IPS-15b (cell line): Measurements from ENCODE around the gene EHD1.
A peak's percentile ranks its signal among the peaks of the same experiment; 100 is the strongest.

Source experiments
- H3K27me3 ChIP-seq: one replicate; pipeline ENCODE4 v1.6.1; 2013; ENCODE audit warnings: low read length; ENCODE audit not compliant: control insufficient read depth, insufficient read depth
- H3K36me3 ChIP-seq: one replicate; pipeline ENCODE4 v1.6.1; 2013; ENCODE audit warnings: low read length; ENCODE audit not compliant: control insufficient read depth, insufficient read depth
- H3K4me1 ChIP-seq: one replicate; pipeline ENCODE4 v1.6.1; 2013; ENCODE audit warnings: mild to moderate bottlenecking, low read length; ENCODE audit not compliant: control insufficient read depth, insufficient read depth
- H3K4me3 ChIP-seq: one replicate; pipeline ENCODE4 v1.5.1; 2013; ENCODE audit warnings: low read depth, low read length
- H3K9ac ChIP-seq: one replicate; pipeline ENCODE4 v1.6.1; 2013; ENCODE audit warnings: low read depth, mild to moderate bottlenecking, low read length
- H3K9me3 ChIP-seq: one replicate; pipeline ENCODE4 v1.6.1; 2013; ENCODE audit warnings: mild to moderate bottlenecking, low read length; ENCODE audit not compliant: control insufficient read depth, insufficient read depth

The EHD1 gene

DNA sequence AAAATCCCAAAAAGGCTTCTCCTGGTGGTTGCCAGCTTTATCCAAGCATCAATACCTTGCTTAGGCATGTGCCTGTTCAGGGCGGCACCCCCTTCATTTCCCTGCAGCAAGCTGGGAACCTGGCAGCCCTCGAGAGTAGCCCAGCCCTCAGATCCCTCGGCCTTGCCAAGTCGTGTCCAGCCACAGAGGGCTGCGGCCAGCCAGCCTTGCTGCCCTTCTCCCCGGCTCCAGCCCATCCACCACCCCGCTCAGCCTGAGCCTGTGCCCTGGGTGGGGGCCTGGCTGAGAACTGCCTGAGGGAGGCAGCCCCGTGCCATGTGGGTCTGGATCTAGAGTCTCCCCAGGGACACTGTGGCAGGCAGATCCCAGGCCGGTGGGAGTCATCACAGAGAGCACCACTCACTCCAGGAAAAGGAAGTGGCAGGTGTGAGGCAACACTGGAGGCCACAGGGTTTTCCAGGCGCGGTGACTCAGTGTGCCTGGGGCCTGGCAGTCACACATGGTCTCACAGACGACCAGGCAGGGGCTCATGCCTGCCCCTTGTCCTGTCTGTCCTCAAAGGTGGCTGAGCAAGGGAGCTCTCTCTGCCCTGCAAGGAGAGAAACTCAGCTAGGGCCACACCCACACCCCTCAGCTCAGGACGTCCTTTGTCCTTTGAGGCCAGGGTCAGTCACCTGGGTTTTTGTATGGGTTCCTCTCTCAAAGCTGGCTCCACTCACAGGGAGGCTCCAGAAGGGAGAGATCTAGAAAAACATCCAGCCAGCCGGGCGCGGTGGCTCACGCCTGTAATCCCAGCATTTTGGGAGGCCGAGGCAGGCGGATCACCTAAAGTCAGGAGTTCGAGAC lies 21.8 kb downstream of the EHD1 start:
- Histone ChIP-seq H3K9ac (peak overlapping the region; percentile 12), H3K4me3 (no peak overlapping the region), H3K27me3 (no peaks in the 10 kb centered on the region), H3K36me3 (peaks cover 14% of the 10 kb centered on the region), H3K9me3 (no peaks in the 10 kb centered on the region), H3K4me1 (peaks cover 1% of the 10 kb centered on the region)

DNA sequence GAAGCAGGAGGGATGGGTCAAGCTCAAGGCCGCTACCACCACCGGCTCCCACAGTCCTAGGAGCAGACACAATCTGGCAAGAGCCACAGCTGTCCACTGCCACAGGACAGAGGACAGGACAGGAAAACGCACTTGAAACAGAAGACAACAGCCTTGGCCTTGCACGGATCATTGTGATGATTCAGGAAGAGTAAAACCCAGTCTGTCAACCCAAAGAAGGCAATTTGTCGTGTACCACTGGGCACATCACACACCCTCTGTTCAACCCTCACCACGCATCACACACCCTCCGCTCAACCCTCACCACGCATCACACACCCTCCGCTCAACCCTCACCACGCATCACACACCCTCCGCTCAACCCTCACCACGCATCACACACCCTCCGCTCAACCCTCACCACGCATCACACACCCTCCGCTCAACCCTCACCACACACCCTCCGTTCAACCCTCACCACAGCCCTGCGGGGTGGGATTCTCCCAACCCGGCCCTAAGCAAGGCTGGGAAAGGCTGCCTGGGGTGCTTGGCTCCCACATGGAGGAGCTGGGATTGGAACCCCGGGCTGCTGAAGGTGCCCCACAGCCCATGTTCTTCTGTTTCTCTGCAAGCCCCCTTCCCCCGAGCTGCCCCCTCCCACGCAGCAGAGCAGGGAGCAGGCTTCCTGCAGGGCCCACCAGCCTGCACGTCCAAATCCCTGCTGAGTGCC lies 22.7 kb downstream of the EHD1 start:
- no peak overlapping the region for H3K9ac ChIP-seq
- H3K27me3 ChIP-seq: no peaks in the 10 kb centered on the region
- H3K9me3 ChIP-seq: no peaks in the 10 kb centered on the region
- H3K4me1 ChIP-seq: peaks cover 4% of the 10 kb centered on the region
- H3K4me3 ChIP-seq: no peak overlapping the region
- peaks cover 14% of the 10 kb centered on the region for H3K36me3 ChIP-seq

DNA sequence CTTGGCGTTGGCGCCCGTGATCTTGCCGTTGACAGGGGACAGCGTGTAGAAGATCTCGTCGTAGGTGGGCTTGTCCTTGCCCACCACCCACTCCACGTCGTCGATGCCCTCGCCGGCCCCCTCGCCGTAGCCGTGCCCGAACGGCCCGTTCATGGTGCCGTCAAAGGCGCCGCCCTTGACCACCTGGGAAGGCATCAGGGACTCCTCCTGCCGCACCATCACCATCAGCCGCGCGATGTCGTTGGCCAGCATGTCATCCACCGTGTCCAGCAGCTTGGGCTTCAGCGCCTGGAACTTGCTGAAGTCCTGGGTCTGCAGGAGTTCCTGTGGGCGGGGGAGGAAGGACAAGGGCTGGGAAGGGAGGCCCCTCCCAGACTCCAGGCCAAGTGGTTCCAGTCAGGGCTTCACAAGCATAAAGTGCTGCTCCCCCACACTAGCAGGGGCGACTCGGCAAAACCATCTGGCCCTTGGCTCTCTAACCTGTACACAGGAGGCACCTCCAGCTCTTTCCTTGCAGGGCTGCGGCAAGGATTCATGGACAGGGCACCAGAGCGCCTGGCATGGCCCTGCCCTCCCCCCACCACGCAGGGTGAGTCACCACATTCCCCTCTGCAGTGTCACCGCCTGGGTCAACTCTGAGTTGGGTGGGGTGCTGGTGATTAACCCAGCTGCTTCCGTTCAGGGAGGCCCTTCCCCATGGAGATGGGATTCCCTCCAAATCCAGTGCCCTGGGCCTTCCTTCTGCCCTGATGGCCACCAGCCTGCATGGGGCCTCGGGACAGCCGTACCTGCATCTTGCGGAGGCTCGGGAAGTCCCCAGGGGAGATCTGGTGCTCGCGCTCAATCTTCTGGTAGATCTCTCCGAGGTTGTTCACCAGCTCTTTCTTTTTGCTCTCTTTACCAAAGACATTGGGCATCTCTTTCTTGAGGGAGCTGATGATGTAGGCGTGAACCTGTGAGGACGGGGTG lies 23.6 kb downstream of the EHD1 start:
- H3K9me3 ChIP-seq: no peaks in the 10 kb centered on the region
- no peak overlapping the region for H3K4me3 ChIP-seq
- peaks cover 4% of the 10 kb centered on the region for H3K4me1 ChIP-seq
- H3K36me3 ChIP-seq: peaks cover 14% of the 10 kb centered on the region
- H3K27me3 ChIP-seq: no peaks in the 10 kb centered on the region
- no peak overlapping the region for H3K9ac ChIP-seq

DNA sequence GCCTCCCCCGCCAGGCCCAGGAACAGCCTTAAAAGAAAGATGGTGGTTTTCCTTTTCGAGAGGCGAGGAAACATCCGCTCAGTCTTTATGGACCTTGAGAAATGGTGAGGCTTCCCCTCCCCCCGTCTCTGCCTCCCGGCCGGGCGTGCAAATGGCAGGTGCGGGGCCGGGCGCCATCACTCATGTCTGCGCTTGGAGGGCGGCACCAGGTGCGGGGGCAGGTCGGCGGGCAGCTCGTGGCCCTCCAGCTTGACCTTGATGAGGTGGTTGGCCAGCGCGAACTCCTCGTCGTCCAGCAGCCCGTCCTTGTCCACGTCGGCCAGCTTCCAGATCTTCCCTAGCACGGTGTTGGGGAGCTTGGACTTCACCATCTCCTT lies 24.3 kb downstream of the EHD1 start:
- peaks cover 4% of the 10 kb centered on the region for H3K4me1 ChIP-seq
- no peak overlapping the region for H3K9ac ChIP-seq
- H3K9me3 ChIP-seq: no peaks in the 10 kb centered on the region
- H3K27me3 ChIP-seq: no peaks in the 10 kb centered on the region
- H3K36me3 ChIP-seq: peaks cover 14% of the 10 kb centered on the region
- no peak overlapping the region for H3K4me3 ChIP-seq

DNA sequence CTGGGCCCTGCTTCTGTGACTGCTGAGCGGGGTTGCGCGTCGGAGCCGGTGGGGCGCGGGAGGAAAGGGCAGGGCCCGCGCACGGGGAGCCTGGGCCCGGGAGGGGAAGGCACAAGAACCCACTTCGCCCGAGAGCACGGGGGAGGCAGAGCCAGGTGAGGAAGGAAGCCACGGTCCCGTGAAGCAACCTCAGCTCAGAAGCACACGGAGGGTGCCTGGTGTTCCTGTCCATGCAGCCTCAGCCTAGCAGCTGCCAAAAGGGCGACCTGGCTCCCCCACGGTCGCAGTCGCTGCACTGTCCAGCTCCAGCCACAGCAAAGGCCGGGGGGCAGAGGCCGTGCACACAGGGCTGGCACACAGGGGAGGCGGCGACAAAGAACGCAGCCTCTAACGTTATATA lies 24.7 kb downstream of the EHD1 start:
- Histone ChIP-seq H3K27me3 (no peaks in the 10 kb centered on the region), H3K4me3 (no peak overlapping the region), H3K36me3 (peaks cover 14% of the 10 kb centered on the region), H3K4me1 (peaks cover 4% of the 10 kb centered on the region), H3K9ac (no peak overlapping the region), H3K9me3 (no peaks in the 10 kb centered on the region)

DNA sequence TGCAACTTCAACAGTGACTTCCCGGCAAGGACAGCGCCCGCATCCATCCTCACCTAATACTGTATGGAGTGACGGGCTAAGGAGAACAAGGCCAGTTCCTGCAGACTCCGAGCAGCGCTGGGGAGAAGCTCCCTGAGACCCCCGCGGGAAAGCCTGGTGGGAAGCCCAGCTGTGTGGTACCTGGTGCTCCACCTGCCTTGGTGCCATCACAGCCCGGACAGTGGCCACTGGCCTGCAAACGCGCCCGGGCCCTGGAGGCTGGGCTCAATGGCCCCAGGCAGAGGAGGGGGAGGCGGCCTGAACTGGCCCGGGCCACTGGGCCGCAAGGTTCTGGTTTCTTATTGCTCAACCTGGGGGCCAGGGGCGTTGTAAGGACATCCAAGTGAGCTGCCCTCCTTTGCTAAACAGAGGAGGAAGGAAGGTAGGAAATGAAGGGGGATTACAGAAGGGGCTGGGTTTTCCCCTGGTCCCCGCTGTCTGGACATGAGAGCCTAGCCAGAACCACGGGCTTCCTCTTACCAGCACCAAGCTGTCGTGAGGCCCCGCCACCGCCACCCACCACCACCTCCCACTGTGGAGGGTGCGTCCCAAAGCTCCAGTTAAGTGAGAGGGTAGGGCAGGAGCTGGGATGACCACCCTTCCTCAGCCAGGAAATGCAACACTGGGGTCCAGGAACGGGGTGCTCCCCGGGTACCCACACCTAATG lies 25.5 kb downstream of the EHD1 start:
- Histone ChIP-seq H3K9ac (no peak overlapping the region), H3K4me1 (peaks cover 4% of the 10 kb centered on the region)

DNA sequence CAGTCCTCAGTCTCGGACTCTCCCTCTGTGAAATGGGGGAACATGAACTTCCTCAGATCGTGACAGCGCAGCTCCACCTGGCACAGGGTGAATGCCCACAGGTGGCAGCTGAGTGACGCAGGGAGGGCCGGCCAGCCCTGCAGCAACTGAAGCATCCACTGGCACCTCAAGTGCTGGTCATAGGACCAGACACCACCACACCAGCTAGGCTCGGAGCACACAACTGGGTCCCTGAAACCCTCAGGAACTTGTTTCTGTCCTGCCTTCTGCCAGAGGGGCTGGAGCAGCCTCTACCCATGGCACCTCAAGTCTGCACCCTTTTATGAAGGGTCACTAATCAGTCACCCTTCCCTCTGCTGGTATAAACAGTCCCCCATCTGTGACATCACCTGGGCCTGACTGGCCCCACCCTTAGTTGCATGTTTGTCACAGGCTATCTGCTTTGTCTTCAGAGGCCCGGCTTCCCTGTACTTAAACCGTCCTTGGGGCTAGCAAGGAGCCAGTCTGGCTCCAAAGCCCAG lies 26.5 kb downstream of the EHD1 start:
- no peak overlapping the region for H3K4me3 ChIP-seq
- H3K9ac ChIP-seq: no peak overlapping the region
- peaks cover 5% of the 10 kb centered on the region for H3K4me1 ChIP-seq
- no peaks in the 10 kb centered on the region for H3K27me3 ChIP-seq
- H3K9me3 ChIP-seq: no peaks in the 10 kb centered on the region
- peaks cover 14% of the 10 kb centered on the region for H3K36me3 ChIP-seq

More for the DNA sequence above, 25.5 kb downstream of the EHD1 start:
- no peak overlapping the region for H3K4me3 ChIP-seq
- H3K27me3 ChIP-seq: no peaks in the 10 kb centered on the region
- H3K36me3 ChIP-seq: peaks cover 14% of the 10 kb centered on the region
- no peaks in the 10 kb centered on the region for H3K9me3 ChIP-seq

DNA sequence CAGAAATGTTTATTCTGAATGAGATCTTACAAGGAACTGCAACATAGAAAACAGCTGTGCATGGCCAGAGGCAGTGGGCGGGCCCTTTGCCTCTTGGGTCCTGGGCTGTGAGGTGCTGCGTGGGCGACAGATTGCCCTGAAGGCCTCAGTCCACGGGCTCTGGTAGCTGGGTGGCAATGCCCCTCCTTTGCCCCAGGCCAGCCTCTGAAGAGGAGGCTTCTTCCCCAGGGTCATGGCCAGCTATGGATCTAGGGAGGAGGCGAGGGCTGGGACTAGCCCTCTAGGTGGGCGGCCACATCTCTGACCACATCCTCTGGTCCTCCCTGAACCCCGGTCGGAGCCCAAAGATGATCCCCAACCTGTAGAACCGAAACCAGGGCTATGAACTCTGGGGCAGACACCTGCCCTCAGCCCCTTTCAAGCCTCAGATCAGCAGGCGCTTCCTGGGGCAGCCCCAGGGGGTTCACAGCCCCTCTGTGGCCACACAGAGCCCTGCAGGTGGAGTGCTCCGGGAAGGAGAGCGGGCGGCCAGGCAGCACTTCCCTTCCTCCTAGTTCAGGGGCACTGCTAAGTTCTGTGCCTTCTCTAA lies 27.3 kb downstream of the EHD1 start:
- H3K9me3 ChIP-seq: no peaks in the 10 kb centered on the region
- H3K36me3 ChIP-seq: peaks cover 9% of the 10 kb centered on the region
- H3K4me3 ChIP-seq: no peak overlapping the region
- no peak overlapping the region for H3K9ac ChIP-seq
- peaks cover 7% of the 10 kb centered on the region for H3K4me1 ChIP-seq
- H3K27me3 ChIP-seq: no peaks in the 10 kb centered on the region

DNA sequence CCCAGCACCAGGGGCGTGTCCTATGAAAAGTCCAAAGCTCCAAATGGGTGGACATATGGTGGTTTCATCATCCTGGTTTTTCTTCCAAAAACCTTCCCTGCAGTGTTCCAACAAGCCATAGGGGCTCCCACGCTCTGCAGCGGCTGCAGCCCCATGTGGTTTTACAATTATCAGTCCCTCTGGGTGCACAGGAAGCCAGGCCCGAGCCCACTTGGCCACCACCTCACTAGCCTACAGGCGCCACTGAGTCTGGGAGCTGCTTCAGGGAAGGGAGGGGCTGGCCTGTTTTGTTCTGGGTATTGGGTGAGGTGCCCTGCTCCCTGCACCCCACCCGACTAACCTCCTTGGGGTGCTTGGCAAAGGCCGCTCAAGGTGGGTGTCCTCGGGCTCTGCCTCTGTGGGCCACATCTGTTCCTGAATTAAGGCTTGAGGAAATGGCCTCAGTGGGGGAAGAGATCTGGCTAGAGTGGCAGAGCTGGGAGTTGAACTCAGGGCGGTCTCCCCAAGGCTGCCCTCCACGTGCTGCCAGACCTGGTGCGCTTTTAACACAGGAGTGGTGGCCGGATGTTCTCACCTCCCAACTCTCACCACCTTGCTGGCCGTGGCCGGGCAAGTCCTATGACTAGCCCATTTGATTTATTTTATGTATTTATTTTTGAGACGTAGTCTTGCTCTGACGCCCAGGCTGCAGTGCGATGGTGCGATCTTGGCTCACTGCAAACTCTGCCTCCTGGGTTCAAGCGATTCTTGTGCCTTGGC lies 28.6 kb downstream of the EHD1 start:
- Histone ChIP-seq H3K36me3 (peaks cover 9% of the 10 kb centered on the region), H3K9ac (no peak overlapping the region), H3K4me3 (no peak overlapping the region), H3K9me3 (no peaks in the 10 kb centered on the region), H3K4me1 (peaks cover 7% of the 10 kb centered on the region), H3K27me3 (no peaks in the 10 kb centered on the region)

DNA sequence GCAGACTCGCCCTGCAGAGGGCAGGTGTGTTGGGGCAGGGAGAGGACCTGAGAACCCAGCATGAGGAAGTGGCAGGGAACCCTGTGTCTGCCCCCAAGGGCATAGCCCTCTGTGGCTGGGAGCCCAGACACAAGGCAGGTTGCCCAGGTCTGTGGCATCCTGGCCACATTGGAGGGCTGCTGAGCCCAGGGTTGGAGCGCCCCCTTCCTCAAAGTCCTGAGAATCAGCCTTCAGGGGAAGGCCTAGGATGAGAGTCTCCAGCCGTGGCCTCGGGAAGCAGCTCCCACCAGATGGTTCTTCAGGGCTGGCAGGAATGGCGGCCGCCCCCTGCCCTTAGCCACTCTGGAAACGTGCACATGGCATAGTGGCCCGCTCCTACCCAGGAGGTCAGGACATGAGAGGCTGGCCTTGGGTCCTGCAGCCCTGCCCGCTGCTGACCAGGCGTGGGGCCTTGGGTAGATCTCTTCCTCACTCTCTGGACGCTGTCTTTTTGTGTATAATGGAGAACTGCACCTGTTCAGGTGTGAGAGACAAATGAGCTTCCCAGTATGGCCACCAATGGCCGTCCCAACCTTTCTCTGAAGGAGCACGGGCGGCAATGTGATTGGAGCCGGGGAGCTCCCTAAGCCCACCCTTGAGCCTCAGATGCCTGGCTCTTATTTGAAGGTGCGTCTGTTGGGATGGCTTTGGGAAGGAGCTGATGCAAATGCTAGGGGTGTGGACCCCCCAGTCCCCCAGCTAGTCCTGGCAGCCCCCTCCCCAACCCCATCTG lies 29.4 kb downstream of the EHD1 start:
- H3K9ac ChIP-seq: no peak overlapping the region
- peaks cover 7% of the 10 kb centered on the region for H3K4me1 ChIP-seq
- peaks cover 4% of the 10 kb centered on the region for H3K36me3 ChIP-seq
- no peaks in the 10 kb centered on the region for H3K27me3 ChIP-seq
- no peaks in the 10 kb centered on the region for H3K9me3 ChIP-seq
- no peak overlapping the region for H3K4me3 ChIP-seq
